Endothelial cell of umbilical vein (primary cell): Measurements from ENCODE around the gene MYO9B. TPM values are rescaled to one million over a fixed set of nuclear protein-coding genes. Genes with fewer than 3 reads are reported as not detected.

Experiments used
- BruUV-seq: library from RNA; stranded (reverse); fragments of 400-500 nt; replicated peaks from 2 replicates; lab custom pipeline; 2021; lab: Mats Ljungman, UMichigan
- CTCF ChIA-PET: fragments of 300-600, 350-600 bp; sonication (Branson Sonifier 250); formaldehyde crosslinking; loops from one replicate; lab custom pipeline; 2021; ENCODE audit warnings: antibody characterized with exemption, inconsistent platforms; lab: Charles Lee
- POLR2A ChIA-PET: fragments of 300-600, 350-600 bp; sonication (Branson Sonifier 250); formaldehyde crosslinking; loops from one replicate; lab custom pipeline; 2021; ENCODE audit warnings: antibody characterized with exemption, inconsistent platforms; lab: Charles Lee
- DNase-seq: peaks from one replicate; pipeline ENCODE4 v3.0.0-alpha.2; 2011; ENCODE audit warnings: low read depth, low spot score
- FAIRE-seq: peaks from 2 replicates; lab custom pipeline; 2011; peaks lifted over from hg19 to GRCh38; lab: Jason Lieb, UNC
- H2AFZ ChIP-seq: 2 replicates; pipeline ENCODE4 v1.6.0; 2012; ENCODE audit warnings: low read depth, low read length, control low read depth, inconsistent platforms
- H3K27ac ChIP-seq: 2 replicates; pipeline ENCODE4 v1.5.1; 2011; ENCODE audit warnings: low read depth, mild to moderate bottlenecking, control low read depth, low read length, moderate library complexity; ENCODE audit not compliant: insufficient read depth
- H3K27me3 ChIP-seq, 2 experiments: 2 replicates each; pipeline versions ENCODE4 v1.6.0 to v1.6.1; 2011; ENCODE audit warnings: low read length in 2 of 2, mixed read lengths in 1 of 2; ENCODE audit not compliant: control insufficient read depth in 2 of 2, insufficient read depth in 2 of 2
- H3K36me3 ChIP-seq, 2 experiments: 2 replicates in 1 of 2; 3 replicates in 1 of 2; pipeline ENCODE4 v1.5.1; 2011; ENCODE audit warnings: low read length in 2 of 2, mild to moderate bottlenecking in 1 of 2, moderate library complexity in 1 of 2; ENCODE audit not compliant: control insufficient read depth in 2 of 2, insufficient read depth in 2 of 2; ENCODE audit errors: extremely low read depth in 1 of 2
- H3K4me1 ChIP-seq: 3 replicates; pipeline ENCODE4 v1.5.1; 2011; ENCODE audit warnings: mild to moderate bottlenecking, low read length; ENCODE audit not compliant: control insufficient read depth, insufficient read depth; ENCODE audit errors: extremely low read depth
- H3K4me2 ChIP-seq: 2 replicates; pipeline ENCODE4 v1.6.1; 2011; ENCODE audit warnings: low read length, control low read depth, mixed read lengths; ENCODE audit not compliant: insufficient read depth
- H3K4me3 ChIP-seq, 3 experiments: fragments of 200-600 bp in 1 of 3; sonication (generic), shearing (Covaris generic) in 1 of 3; replicated peaks in 1 of 3; 2 replicates each; pipeline ENCODE4 v1.5.1; 2011 to 2016; ENCODE audit warnings: control low read depth in 3 of 3, low read length in 3 of 3, mild to moderate bottlenecking in 2 of 3, inconsistent platforms in 1 of 3, low read depth in 1 of 3, moderate library complexity in 1 of 3; ENCODE audit not compliant: insufficient read depth in 1 of 3
- H3K79me2 ChIP-seq: 2 replicates; pipeline ENCODE4 v1.6.0; 2012; ENCODE audit warnings: low read length, inconsistent platforms; ENCODE audit not compliant: control insufficient read depth, insufficient read depth
- H3K9ac ChIP-seq: replicated peaks from 2 replicates; pipeline ENCODE3; 2011; ENCODE audit warnings: low read length, control low read depth; ENCODE audit not compliant: insufficient read depth; ENCODE audit errors: extremely low read depth
- H3K9me1 ChIP-seq: replicated peaks from 3 replicates; pipeline ENCODE4 v1.6.0; 2011; ENCODE audit warnings: mild to moderate bottlenecking, low read length; ENCODE audit not compliant: control insufficient read depth, insufficient read depth; ENCODE audit errors: extremely low read depth
- H3K9me3 ChIP-seq: replicated peaks from 2 replicates; pipeline ENCODE4 v1.5.1; 2012; ENCODE audit warnings: low read length, inconsistent platforms; ENCODE audit not compliant: control insufficient read depth, insufficient read depth
- H4K20me1 ChIP-seq: replicated peaks from 2 replicates; pipeline ENCODE3; 2011; ENCODE audit warnings: mild to moderate bottlenecking, low read length; ENCODE audit not compliant: control insufficient read depth, insufficient read depth; ENCODE audit errors: extremely low read depth
- EZH2 ChIP-seq: IDR thresholded peaks from 2 replicates; pipeline ENCODE4 v1.6.1; 2012; ENCODE audit warnings: borderline replicate concordance, low read depth, mild to moderate bottlenecking, moderate library complexity, low read length, inconsistent platforms; ENCODE audit not compliant: severe bottlenecking
- FOS ChIP-seq: IDR thresholded peaks from 2 replicates; pipeline ENCODE4 v1.6.1; 2011; ENCODE audit warnings: mild to moderate bottlenecking, low read length, moderate library complexity, borderline replicate concordance; ENCODE audit not compliant: insufficient read depth
- GATA2 ChIP-seq: IDR thresholded peaks from 2 replicates; pipeline ENCODE4 v1.7.0; 2011; ENCODE audit warnings: low read depth, mild to moderate bottlenecking, moderate library complexity, mixed read lengths, low read length; ENCODE audit not compliant: insufficient read length, insufficient read depth
- JUN ChIP-seq: IDR thresholded peaks from 2 replicates; pipeline ENCODE4 v1.6.1; 2011; ENCODE audit warnings: borderline replicate concordance, low read depth; ENCODE audit not compliant: insufficient read length, insufficient read depth
- MYC ChIP-seq: IDR thresholded peaks from one replicate; pipeline ENCODE4 v1.6.1; 2011; ENCODE audit warnings: mild to moderate bottlenecking, low read depth, low read length
- POLR2A ChIP-seq: IDR thresholded peaks from 2 replicates; pipeline ENCODE4 v1.6.1; 2012; ENCODE audit warnings: low read depth, mild to moderate bottlenecking, control low read depth, low read length
- POLR2AphosphoS5 ChIP-seq: IDR thresholded peaks from 2 replicates; pipeline ENCODE4 v1.6.1; 2012; ENCODE audit warnings: low read depth, mild to moderate bottlenecking, control low read depth, low read length, moderate library complexity; ENCODE audit not compliant: insufficient read depth
- dilution Hi-C: fragments of 300-500 bp; cut with MboI; formaldehyde crosslinking; loops from one replicate; pipeline ENCODE4 v1.15.0; 2019; ENCODE audit warnings: low sequenced_read_pairs; ENCODE audit not compliant: extremely low pct_ligation_motif_present
- intact Hi-C: fragments of 100-400 bp; cut with micrococcal nuclease; formaldehyde crosslinking; loops from one replicate; pipeline ENCODE4 v1.10.0; 2022
- polyA plus RNA-seq, 4 experiments: library from polyadenylated mRNA; depleted of rRNA in 3 of 4; stranded (reverse) in 3 of 4; unstranded in 1 of 4; fragments of >200 nt; gene quantifications; 2 replicates each; pipeline versions ENCODE4 v1.2.1 to v1.2.3, GENCODE V29; 2011 to 2012; ENCODE audit warnings: missing spikeins in 1 of 4
- total RNA-seq: library from RNA; stranded (reverse); gene quantifications from 2 replicates; pipeline ENCODE4 v1.2.3, GENCODE V29; 2021
- TF ChIP-seq, protein P1 (sequence below), 2 donors: IDR thresholded peaks; 1 replicate in 1 of 2; 2 replicates in 1 of 2; pipeline ENCODE4 v1.5.1; 2011; ENCODE audit warnings: low read length in 2 of 2, mild to moderate bottlenecking in 2 of 2, moderate library complexity in 2 of 2, control low read depth in 1 of 2, inconsistent platforms in 1 of 2, low read depth in 1 of 2; ENCODE audit not compliant: insufficient read depth in 1 of 2; ENCODE audit errors: extremely low read depth in 1 of 2
- TF ChIP-seq, protein P2 (sequence below): IDR thresholded peaks from 2 replicates; pipeline ENCODE4 v1.6.1; 2011; ENCODE audit not compliant: insufficient read depth, insufficient read length

The MYO9B gene
- total and polyA plus RNA-seq, 2 donors (not counting 3 experiments of a cell fraction or from before 2014, with no cell fraction given), result 64.4 to 119 TPM

DNA sequence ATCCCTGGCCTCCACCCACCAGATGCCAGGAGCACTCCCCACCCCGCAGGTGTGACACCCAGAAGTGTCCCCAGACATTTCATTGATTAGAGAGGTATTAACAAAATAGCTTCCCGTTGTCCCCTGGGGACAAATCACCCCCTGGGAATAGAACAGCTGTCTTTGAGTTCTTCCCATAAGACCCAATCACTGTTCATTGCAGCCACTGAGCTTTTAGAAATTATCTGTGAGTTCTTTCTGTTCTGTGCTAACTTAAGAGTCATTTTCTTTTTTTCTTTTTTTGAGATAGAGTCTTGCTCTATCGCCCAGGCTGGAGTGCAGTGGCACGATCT is 32.8 kb downstream of the MYO9B start:
- H4K20me1 ChIP-seq, result no peaks in the 10 kb centered on the region
- CTCF ChIA-PET, result interaction anchor here (0.9 to 1.6 kb wide), 7 partner anchors 8 to 32 kb away, joined by 3 to 10 read pairs (median 3); no protein-coding TSS in a partner anchor
- peak overlapping the region; percentile 0 for H3K4me2 ChIP-seq
- H3K9me1 ChIP-seq, result no peaks in the 10 kb centered on the region
- dilution Hi-C loops, result no loop called here
- DNase-seq (no peak), FAIRE-seq (no peak)
- no peaks in the 10 kb centered on the region for H3K27me3 ChIP-seq
- peak overlapping the region; percentile 80 for H3K27ac ChIP-seq
- H2AFZ ChIP-seq, result no peak overlapping the region
- TF ChIP-seq JUN, result no peak
- no peaks in the 10 kb centered on the region for H3K9me3 ChIP-seq
- H3K79me2 ChIP-seq, result peaks cover 72% of the 10 kb centered on the region
- POLR2A ChIA-PET, result no interaction called here
- TSS peak; percentile 51 for BruUV-seq
- no peak overlapping the region for H3K4me3 ChIP-seq
- peaks cover 0 to 12% of the 10 kb centered on the region in 2 experiments for H3K36me3 ChIP-seq
- H3K4me1 ChIP-seq, result peaks cover 11% of the 10 kb centered on the region
- intact Hi-C loops, result loop anchor here (1.0 to 5.0 kb wide), 4 partner anchors 27 to 39 kb away; partner anchors contain the start of genes HAUS8 and MYO9B
- peak overlapping the region; percentile 1 for H3K9ac ChIP-seq

DNA sequence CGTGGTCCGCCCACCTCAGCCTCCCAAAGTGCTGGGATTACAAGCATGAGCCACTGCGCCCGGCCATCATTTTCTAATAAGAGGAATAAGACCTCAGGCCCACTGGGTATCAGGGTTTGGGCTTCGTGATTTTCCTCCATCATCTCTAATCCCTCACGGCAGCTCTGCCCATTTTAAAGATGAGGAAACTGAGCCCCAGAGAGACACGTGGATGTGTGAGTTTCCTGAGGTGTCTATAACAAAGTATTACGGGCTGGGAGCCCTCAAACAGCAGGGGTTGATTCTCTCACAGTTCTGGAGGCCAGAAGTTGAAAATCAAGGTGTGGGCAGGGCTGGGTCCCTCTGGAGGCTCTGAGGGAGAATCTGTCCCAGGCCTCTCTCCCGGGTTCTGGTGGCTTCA is 33.7 kb downstream of the MYO9B start:
- Histone ChIP-seq H3K9ac (no peak overlapping the region), H3K9me3 (no peaks in the 10 kb centered on the region), H2AFZ (no peak overlapping the region), H3K36me3 (peaks cover 0 to 12% of the 10 kb centered on the region in 2 experiments), H3K79me2 (peaks cover 72% of the 10 kb centered on the region), H3K27me3 (no peaks in the 10 kb centered on the region), H4K20me1 (no peaks in the 10 kb centered on the region), H3K4me3 (no peak overlapping the region), H3K4me2 (no peak overlapping the region), H3K4me1 (peaks cover 11% of the 10 kb centered on the region), H3K27ac (no peak overlapping the region), H3K9me1 (no peaks in the 10 kb centered on the region)
- dilution Hi-C loops (no loop called here), intact Hi-C loops (loop anchor here (5.0 kb wide), 1 partner anchor 38 kb away; no protein-coding TSS in a partner anchor)
- DNase-seq (no peak), FAIRE-seq (no peak)
- POLR2A ChIA-PET, result no interaction called here
- no TSS peak for BruUV-seq
- TF ChIP-seq EZH2 (no peak), GATA2 (no peak), JUN (no peak), MYC (no peak), FOS (no peak), POLR2A (no peak), POLR2AphosphoS5 (no peak)
- TF ChIP-seq, protein P1, sequence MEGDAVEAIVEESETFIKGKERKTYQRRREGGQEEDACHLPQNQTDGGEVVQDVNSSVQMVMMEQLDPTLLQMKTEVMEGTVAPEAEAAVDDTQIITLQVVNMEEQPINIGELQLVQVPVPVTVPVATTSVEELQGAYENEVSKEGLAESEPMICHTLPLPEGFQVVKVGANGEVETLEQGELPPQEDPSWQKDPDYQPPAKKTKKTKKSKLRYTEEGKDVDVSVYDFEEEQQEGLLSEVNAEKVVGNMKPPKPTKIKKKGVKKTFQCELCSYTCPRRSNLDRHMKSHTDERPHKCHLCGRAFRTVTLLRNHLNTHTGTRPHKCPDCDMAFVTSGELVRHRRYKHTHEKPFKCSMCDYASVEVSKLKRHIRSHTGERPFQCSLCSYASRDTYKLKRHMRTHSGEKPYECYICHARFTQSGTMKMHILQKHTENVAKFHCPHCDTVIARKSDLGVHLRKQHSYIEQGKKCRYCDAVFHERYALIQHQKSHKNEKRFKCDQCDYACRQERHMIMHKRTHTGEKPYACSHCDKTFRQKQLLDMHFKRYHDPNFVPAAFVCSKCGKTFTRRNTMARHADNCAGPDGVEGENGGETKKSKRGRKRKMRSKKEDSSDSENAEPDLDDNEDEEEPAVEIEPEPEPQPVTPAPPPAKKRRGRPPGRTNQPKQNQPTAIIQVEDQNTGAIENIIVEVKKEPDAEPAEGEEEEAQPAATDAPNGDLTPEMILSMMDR (IDR thresholded peaks at IDR 0.05; ENCODE audit: extremely low read depth in 1 of 2, insufficient read depth in 1 of 2, low read depth in 1 of 2, low read length in 2 of 2), result no peak
- TF ChIP-seq, protein P2, sequence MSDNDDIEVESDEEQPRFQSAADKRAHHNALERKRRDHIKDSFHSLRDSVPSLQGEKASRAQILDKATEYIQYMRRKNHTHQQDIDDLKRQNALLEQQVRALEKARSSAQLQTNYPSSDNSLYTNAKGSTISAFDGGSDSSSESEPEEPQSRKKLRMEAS, result no peak
- CTCF ChIA-PET, result no interaction called here
